BJ (cell line): Measurements from ENCODE around the gene MRPL36. TPM values are rescaled to one million over a fixed set of nuclear protein-coding genes. Genes with fewer than 3 reads are reported as not detected.
"Not testable (repeated sequence)": the region's sequence is repeated elsewhere in the genome, so short reads cannot be mapped to it uniquely, and the experiment has no call there.

Experiments
- CTCF ChIA-PET: fragments of 350-600 bp; formaldehyde crosslinking; extraction: SDS; loops from one replicate; lab custom pipeline; 2021; ENCODE audit warnings: antibody characterized with exemption, inconsistent platforms; lab: Yijun Ruan, JAX
- POLR2A ChIA-PET: fragments of 300-600 bp; sonication (Branson Sonifier 250); formaldehyde crosslinking; extraction: SDS; loops from one replicate; lab custom pipeline; 2021; ENCODE audit warnings: antibody characterized with exemption; lab: Charles Lee
- DNase-seq: peaks from one replicate; pipeline ENCODE4 v3.0.0-alpha.2; 2011; ENCODE audit warnings: low read depth
- H3K27me3 ChIP-seq: 2 replicates; pipeline ENCODE4 v1.6.0; 2011; ENCODE audit warnings: low read length; ENCODE audit not compliant: control insufficient read depth, insufficient read depth
- H3K36me3 ChIP-seq: 2 replicates; pipeline ENCODE4 v1.5.1; 2011; ENCODE audit warnings: low read length; ENCODE audit not compliant: control insufficient read depth, insufficient read depth
- H3K4me3 ChIP-seq: 2 replicates; pipeline ENCODE4 v1.5.1; 2011; ENCODE audit warnings: low read depth, mild to moderate bottlenecking, control low read depth, low read length
- polyA plus RNA-seq: library from polyadenylated mRNA; depleted of rRNA; stranded (reverse); fragments of >200 nt; gene quantifications from 2 replicates; pipeline ENCODE4 v1.2.3, GENCODE V29; 2011
- TF ChIP-seq, protein P1 (sequence below): IDR thresholded peaks from 2 replicates; pipeline ENCODE4 v1.5.1; 2011; ENCODE audit warnings: low read depth, mild to moderate bottlenecking, control low read depth, inconsistent platforms, low read length, moderate library complexity; ENCODE audit not compliant: insufficient read depth

Gene MRPL36
- polyA plus RNA-seq, 1 experiment: 67.9 TPM

DNA sequence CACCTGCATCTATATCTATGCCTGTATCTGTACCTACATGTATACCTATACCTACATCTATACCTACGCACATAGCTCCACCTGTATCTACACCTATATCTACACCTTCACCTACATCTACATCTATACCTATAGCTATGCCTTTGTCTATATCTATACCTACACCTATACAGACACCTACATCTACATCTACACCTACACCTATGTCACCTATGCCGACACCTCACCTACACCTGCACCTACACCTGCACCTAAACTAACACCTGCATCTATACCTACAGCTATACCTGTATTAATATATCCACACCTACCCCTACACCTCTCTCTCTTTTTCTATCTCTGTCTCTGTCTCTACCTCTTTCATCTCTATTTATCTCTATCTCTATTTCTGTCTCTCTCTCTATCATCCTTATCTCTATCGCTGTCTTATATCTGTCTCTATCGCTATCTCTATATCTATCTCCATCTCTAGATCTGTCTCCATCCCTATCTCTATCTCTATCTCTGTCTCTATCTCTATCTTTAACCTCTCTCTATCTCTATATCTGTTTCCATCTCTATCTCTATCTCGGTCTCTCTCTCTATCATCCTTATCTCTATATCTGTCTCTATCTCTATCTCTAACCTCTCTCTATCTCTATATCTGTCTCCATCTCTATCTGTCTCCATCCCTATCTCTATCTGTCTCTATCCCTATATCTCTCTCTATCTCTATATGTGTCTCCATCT, 45.2 kb upstream of the MRPL36 start:
- POLR2A ChIA-PET: no interaction called here
- TF ChIP-seq, protein P1, sequence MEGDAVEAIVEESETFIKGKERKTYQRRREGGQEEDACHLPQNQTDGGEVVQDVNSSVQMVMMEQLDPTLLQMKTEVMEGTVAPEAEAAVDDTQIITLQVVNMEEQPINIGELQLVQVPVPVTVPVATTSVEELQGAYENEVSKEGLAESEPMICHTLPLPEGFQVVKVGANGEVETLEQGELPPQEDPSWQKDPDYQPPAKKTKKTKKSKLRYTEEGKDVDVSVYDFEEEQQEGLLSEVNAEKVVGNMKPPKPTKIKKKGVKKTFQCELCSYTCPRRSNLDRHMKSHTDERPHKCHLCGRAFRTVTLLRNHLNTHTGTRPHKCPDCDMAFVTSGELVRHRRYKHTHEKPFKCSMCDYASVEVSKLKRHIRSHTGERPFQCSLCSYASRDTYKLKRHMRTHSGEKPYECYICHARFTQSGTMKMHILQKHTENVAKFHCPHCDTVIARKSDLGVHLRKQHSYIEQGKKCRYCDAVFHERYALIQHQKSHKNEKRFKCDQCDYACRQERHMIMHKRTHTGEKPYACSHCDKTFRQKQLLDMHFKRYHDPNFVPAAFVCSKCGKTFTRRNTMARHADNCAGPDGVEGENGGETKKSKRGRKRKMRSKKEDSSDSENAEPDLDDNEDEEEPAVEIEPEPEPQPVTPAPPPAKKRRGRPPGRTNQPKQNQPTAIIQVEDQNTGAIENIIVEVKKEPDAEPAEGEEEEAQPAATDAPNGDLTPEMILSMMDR: no peak
- CTCF ChIA-PET: interaction anchor here (0.5 kb wide), 1 partner anchor 39 kb away, joined by 3 read pairs; no protein-coding TSS in a partner anchor
- peaks cover 3% of the 10 kb centered on the region for H3K27me3 ChIP-seq
- H3K4me3 ChIP-seq: no peak overlapping the region
- DNase-seq: no peak
- no peaks in the 10 kb centered on the region for H3K36me3 ChIP-seq

DNA sequence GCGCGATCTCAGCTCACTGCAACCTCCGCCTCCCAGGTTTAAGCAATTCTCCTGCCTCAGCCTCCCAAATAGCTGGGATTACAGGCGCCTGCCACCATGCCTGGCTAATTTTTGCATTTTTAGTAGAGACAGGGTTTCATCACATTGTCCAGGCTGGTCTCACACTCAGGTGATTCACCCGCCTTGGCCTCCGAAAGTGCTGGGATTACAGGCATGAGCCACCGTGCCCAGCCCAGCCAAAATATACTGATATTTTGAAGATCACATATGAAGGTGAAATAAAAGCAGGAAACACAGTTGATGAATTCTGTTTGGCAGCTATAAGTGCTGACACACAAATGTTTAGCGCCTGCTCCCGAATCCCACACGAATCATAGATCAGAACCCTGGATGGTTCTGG, 44.1 kb upstream of the MRPL36 start:
- POLR2A ChIA-PET: not testable (repeated sequence)

DNA sequence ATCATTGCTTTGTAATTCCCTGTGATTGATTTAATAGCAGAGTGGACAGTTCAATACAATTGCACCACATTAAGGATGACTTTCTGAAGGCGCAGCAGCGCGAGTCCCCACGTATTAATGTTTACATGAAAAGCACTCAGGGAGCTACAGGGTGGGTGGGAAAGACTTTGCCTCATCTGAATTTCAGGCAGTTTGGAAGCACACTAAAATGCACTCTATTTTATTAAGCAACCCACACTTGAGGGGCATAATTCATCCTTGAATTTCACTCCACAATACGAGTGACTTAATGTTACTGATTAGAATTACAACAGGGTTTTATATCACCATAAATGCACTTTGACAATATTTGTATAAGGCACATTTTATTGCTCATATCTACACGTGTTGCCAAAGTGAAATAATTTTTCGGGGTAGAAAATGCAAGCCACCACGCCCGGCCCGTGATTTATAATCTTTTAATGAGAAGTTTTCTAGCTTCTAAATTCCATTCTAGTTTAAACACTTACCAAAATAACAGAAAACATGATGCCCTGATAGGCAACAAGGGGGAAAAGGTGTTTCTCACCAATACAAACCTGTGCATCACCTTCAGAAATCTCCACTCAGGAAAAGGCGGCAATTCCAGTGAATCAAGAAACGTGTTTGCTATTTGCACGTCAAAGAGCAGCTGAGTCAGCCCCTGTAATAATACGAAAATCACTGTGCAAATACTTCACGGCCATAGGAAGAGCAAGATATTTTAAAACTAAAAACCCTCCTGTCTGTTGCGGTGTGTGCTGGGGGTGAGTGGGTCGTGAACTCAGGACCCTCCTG, 42.6 kb upstream of the MRPL36 start:
- TF ChIP-seq, protein P1: no peak
- Histone ChIP-seq H3K4me3 (no peak overlapping the region), H3K36me3 (no peaks in the 10 kb centered on the region), H3K27me3 (peaks cover 1% of the 10 kb centered on the region; the same call in 1 of the 2 replicates)
- DNase-seq: no peak
- ChIA-PET CTCF (no interaction called here), POLR2A (no interaction called here)

More for the DNA sequence above, 44.1 kb upstream of the MRPL36 start:
- H3K27me3 ChIP-seq, CTCF ChIA-PET, H3K4me3 ChIP-seq, H3K36me3 ChIP-seq, DNase-seq: not testable (repeated sequence)

DNA sequence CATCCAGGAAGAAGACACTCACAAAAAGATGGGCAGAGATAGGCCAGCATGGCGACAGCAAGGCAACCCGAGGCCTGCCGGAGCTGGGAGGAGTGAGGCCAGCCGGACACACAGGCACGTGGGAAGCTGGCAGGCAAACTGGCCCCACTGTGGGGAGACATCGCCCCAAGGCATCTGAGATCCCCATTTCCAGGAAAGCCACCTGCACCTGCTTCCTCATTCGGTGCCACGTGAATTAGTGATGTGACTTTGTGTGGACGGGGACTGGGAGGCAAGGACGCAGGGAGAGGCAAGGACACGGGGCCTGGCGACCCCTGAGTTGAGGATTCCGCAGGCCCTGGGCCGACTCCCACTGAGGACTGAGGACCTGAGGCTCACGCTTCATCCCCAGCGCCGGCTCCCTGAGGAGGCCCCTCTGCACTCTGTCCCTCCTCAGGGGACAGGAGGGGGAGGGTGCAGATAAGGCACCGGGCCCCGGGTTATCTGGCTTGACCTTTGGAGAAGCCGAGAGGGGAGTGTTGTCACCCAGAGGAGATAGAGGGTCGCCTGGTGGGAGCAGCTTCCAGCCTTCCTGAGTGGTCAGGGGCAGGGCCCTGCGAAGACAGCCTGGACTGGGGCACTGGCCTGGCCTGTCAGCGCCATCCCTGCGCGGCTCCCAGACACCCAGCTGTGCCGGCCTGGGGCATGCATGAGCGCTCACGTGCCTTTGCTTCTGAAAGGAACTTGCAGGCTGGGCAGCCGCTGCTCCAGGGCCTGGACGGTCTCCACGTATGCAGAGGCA, 41.3 kb upstream of the MRPL36 start:
- no peak overlapping the region for H3K4me3 ChIP-seq
- no peaks in the 10 kb centered on the region for H3K36me3 ChIP-seq
- no peak for DNase-seq
- TF ChIP-seq, protein P1: no peak
- CTCF ChIA-PET: no interaction called here
- H3K27me3 ChIP-seq: peaks cover 1% of the 10 kb centered on the region; the same call in 1 of the 2 replicates
- POLR2A ChIA-PET: no interaction called here

DNA sequence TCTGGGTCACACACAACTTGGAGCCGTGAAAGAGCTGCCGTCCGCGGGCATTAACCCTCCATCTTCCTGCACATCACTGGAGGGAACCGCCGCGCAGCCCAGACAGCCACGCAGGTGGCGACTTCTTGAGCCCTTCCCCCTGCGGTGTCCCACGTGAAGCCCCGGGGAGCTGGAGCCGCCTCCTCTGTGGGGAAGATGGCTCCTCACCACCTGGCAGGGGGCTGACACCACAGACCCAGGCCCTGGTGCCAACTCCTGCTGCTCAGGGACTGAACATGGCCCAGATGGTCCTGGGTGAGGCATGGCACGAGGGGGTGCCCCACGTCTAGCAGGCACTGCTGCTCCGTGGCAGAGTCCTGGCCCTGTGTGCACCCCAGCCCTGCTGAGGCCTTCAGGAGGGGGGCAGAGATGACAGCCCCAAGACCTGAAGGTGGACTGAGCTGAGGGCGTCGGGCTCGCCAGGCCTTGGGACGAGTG, 40.5 kb upstream of the MRPL36 start:
- Histone ChIP-seq H3K4me3 (no peak overlapping the region), H3K36me3 (no peaks in the 10 kb centered on the region), H3K27me3 (peaks cover 1% of the 10 kb centered on the region; the same call in 1 of the 2 replicates)
- ChIA-PET CTCF (no interaction called here), POLR2A (no interaction called here)
- TF ChIP-seq, protein P1: no peak
- no peak for DNase-seq
